ENCODE measurements around the gene STXBP2. TPM values are rescaled to one million over a fixed set of nuclear protein-coding genes. Genes with fewer than 3 reads are reported as not detected.

The STXBP2 gene
- total RNA-seq, 6 donors from 2014 or later, result 111 to 562 (median 249) TPM

DNA sequence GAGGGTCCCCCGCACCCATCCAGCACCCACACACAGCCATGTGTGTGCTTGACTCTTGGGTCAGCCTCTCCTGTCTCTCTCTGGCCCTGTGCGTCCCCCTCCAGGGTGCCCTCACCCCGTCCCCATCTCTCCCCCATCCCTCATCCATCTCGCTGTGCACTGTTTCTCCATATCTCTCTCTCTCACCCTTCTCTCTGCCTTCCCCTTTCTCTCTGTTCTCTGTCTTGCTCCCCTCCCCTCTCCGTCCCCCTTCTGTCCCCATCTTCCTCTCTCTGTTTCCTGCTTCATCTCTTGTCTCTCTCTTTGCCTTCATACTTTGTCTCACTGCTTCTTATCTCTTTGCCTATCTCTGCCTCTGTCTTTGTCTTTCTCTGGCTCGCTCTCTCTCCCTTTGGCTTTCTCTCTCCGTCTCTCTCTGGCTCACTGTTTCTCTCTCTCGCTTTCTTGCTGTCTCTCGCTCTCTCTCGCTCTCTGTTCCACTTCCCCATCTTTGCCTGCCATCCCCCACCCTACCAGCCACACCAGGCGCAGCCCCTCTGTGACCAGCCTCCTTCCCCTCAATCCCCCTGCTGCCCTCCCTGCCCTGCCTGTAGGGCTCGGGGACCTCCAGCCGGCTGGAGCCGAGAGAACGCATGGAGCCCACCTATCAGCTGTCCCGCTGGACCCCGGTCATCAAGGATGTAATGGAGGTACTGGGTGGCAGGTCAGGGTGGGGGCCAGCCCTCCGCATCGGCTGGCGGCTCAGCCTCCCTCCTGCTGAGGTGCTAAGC is 8.9 kb downstream of the STXBP2 start:
- Histone ChIP-seq H3K9me3 (no peaks in the 10 kb centered on the region), H3K4me1 (peaks cover 0 to 9% (median 3%) of the 10 kb centered on the region in 4 donors), H3K36me3 (peaks cover 0 to 35% (median 19%) of the 10 kb centered on the region in 4 donors), H3K4me3 (peak overlapping the region in 1 of 4 donors; percentile 7), H3K27ac (peak overlapping the region in 2 of 4 donors; percentile 40 to 63), H3K27me3 (no peaks in the 10 kb centered on the region)
- ATAC-seq (ENCODE audit: low FRiP score in 2 of 2) (no peak), DNase-seq (peak in 1 of 2 donors; percentile 51)
- WGBS, 2 donors, result 65 to 75% methylated on average over 20 of the region's 20 CpGs
- no peak for TF ChIP-seq EP300 (IDR thresholded peaks at IDR 0.05)
- TF ChIP-seq POLR2AphosphoS5 (IDR thresholded peaks at IDR 0.05), result no peak
- no peak for TF ChIP-seq CTCF (IDR thresholded peaks at IDR 0.05)

DNA sequence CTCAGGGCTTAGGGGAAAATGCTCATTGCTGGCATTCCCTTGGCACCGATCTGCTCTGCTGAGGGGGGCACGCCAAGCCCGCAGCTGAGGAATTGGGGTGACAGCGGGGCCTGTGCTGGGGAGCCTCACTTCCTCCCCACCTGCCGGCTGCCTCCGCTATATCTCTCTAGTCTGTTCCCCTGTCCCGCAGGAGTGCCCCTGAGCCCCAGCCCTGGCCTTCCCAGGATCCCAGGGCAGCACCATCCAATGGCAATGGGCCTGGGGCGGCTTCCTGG is 9.5 kb downstream of the STXBP2 start:
- DNase-seq (no peak), ATAC-seq (ENCODE audit: low FRiP score in 2 of 2) (no peak)
- 67 to 89% methylated on average over 2 to 8 of the region's 8 CpGs for WGBS, 2 donors
- peak overlapping the region in 2 of 4 donors; percentile 40 to 63 for H3K27ac ChIP-seq
- H3K4me3 ChIP-seq, result peak overlapping the region in 1 of 4 donors; percentile 7
- H3K36me3 ChIP-seq, result peaks cover 0 to 34% (median 19%) of the 10 kb centered on the region in 4 donors
- H3K4me1 ChIP-seq, result peaks cover 0 to 9% (median 3%) of the 10 kb centered on the region in 4 donors
- no peak for TF ChIP-seq CTCF (IDR thresholded peaks at IDR 0.05)
- TF ChIP-seq POLR2A (IDR thresholded peaks at IDR 0.05), result no peak
- TF ChIP-seq EP300 (IDR thresholded peaks at IDR 0.05), result no peak
- no peak for TF ChIP-seq POLR2AphosphoS5 (IDR thresholded peaks at IDR 0.05)
- no peaks in the 10 kb centered on the region for H3K9me3 ChIP-seq
- no peaks in the 10 kb centered on the region for H3K27me3 ChIP-seq

- Histone ChIP-seq H3K27ac (no peak overlapping the region), H3K27me3 (no peaks in the 10 kb centered on the region), H3K4me1 (peaks cover 0 to 16% (median 6%) of the 10 kb centered on the region in 4 donors), H3K9me3 (no peaks in the 10 kb centered on the region), H3K4me3 (no peak overlapping the region), H3K36me3 (peaks cover 0 to 31% (median 17%) of the 10 kb centered on the region in 4 donors)
- TF ChIP-seq CTCF (IDR thresholded peaks at IDR 0.05) (no peak), POLR2A (IDR thresholded peaks at IDR 0.05) (no peak), EP300 (IDR thresholded peaks at IDR 0.05) (no peak), POLR2AphosphoS5 (IDR thresholded peaks at IDR 0.05) (no peak)
- 95% methylated on average over 23 of the region's 26 CpGs; no CpG with 5 or more reads in 1 of the 2 donors for WGBS, 2 donors
- ATAC-seq (ENCODE audit: low FRiP score in 2 of 2) (no peak), DNase-seq (peak in 1 of 2 donors; percentile 84)
These were observed 10.2 kb downstream of the STXBP2 start for GRCh38 chr19:7647156-7647555.

DNA sequence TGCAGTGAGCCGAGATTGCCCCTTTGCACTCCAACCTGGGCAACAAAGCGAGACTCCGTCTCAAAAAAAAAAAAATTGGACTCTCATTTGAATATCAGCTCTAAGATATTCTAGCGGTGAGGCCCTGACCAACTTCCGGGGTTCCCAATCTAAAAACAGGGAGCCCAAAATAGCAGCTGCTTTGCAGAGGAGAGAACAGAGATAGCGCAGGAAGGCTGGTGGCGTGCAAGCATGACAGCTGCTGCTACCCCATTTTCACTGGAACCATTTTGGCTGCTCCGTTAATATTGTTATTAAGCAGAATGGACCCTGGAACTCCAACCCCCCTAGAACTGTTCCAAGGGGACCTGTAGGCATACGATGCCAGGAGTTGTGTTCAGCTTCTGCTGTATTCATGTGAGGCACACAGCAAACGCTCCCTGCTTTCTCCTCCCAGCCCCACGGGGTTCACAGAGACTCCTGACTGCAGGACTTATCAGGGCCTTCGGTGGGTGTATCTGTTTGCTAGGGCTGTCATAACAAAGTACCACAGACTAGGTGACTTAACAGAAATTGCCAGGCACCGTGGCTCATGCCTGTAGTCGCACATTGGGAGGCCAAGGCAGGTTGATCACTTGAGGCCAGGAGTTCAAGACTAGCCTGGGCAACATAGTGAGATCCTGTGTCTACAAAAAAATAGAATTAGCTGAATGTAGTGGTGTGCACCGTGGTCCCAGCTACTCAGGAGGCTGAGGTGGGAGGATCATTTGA is 11.5 kb downstream of the STXBP2 start:
- peaks cover 4 to 22% (median 13%) of the 10 kb centered on the region in 4 donors for H3K4me1 ChIP-seq
- no peaks in the 10 kb centered on the region for H3K27me3 ChIP-seq
- 85 to 90% methylated on average over 15 of the region's 15 CpGs for WGBS, 2 donors
- TF ChIP-seq POLR2AphosphoS5 (IDR thresholded peaks at IDR 0.05) (no peak), POLR2A (IDR thresholded peaks at IDR 0.05) (no peak), CTCF (IDR thresholded peaks at IDR 0.05) (no peak), EP300 (IDR thresholded peaks at IDR 0.05) (no peak)
- H3K36me3 ChIP-seq, result peaks cover 0 to 23% (median 10%) of the 10 kb centered on the region in 4 donors
- no peaks in the 10 kb centered on the region for H3K9me3 ChIP-seq
- ATAC-seq (ENCODE audit: low FRiP score in 2 of 2) (no peak), DNase-seq (no peak)
- no peak overlapping the region for H3K4me3 ChIP-seq
- no peak overlapping the region for H3K27ac ChIP-seq

Measured in upper lobe of left lung (tissue), 6 donors.